PC-9 (cell line): ENCODE measurements around the gene CNRIP1. TPM values are rescaled to one million over a fixed set of nuclear protein-coding genes. Genes with fewer than 3 reads are reported as not detected.

Experiments used
- BruUV-seq: library from RNA; stranded (reverse); fragments of 400-500 nt; replicated peaks from 2 replicates; lab custom pipeline; 2021; lab: Mats Ljungman, UMichigan
- CTCF ChIA-PET: fragments of 300-600 bp; sonication (Branson Sonifier 250); formaldehyde crosslinking; loops from one replicate; lab custom pipeline; 2022; ENCODE audit warnings: antibody characterized with exemption; lab: Charles Lee
- POLR2A ChIA-PET: fragments of 300-600 bp; sonication (Branson Sonifier 250); formaldehyde crosslinking; loops from one replicate; lab custom pipeline; 2022; ENCODE audit warnings: antibody characterized with exemption; ENCODE audit not compliant: unreplicated experiment; lab: Charles Lee
- DNase-seq, 2 experiments: peaks; one replicate each; pipeline versions ENCODE4 v3.0.0 to v3.0.0-alpha.2; 2015 to 2022; ENCODE audit warnings: mixed read lengths in 1 of 2
- H2AFZ ChIP-seq: fragments of 200-600 bp; sonication (generic); 2 replicates; pipeline ENCODE4 v1.8.1; 2017; ENCODE audit warnings: antibody characterized with exemption
- H3F3A ChIP-seq: fragments of 200-600 bp; sonication (generic); 2 replicates; pipeline ENCODE4 v1.8.1; 2017; ENCODE audit warnings: antibody characterized with exemption, mild to moderate bottlenecking, low read depth; ENCODE audit not compliant: insufficient read depth
- H3K27ac ChIP-seq: fragments of 200-600 bp; sonication (generic); 2 replicates; pipeline ENCODE4 v1.6.1; 2016; ENCODE audit warnings: mixed run types
- H3K27me3 ChIP-seq: fragments of 200-600 bp; sonication (generic); 2 replicates; pipeline ENCODE4 v1.6.1; 2016; ENCODE audit warnings: low read depth, mixed run types; ENCODE audit not compliant: insufficient read depth
- H3K36me3 ChIP-seq: fragments of 200-600 bp; sonication (generic); 2 replicates; pipeline ENCODE4 v1.6.1; 2016; ENCODE audit warnings: low read depth, mixed run types
- H3K4me1 ChIP-seq: fragments of 200-600 bp; sonication (generic); replicated peaks from 2 replicates; pipeline ENCODE4 v1.6.1; 2016; ENCODE audit warnings: mixed run types; ENCODE audit not compliant: insufficient read depth
- H3K4me2 ChIP-seq: fragments of 200-600 bp; sonication (generic); 2 replicates; pipeline ENCODE4 v1.6.1; 2017; ENCODE audit warnings: mixed run types
- H3K4me3 ChIP-seq: fragments of 200-600 bp; sonication (generic); 2 replicates; pipeline ENCODE4 v1.6.1; 2016; ENCODE audit warnings: mixed run types
- H3K79me2 ChIP-seq: fragments of 200-600 bp; sonication (generic); 2 replicates; pipeline ENCODE4 v1.6.1; 2017; ENCODE audit warnings: low read depth, mixed run types
- H3K9me2 ChIP-seq: fragments of 200-600 bp; sonication (generic); 2 replicates; pipeline ENCODE4 v1.8.1; 2017; ENCODE audit warnings: mild to moderate bottlenecking; ENCODE audit not compliant: insufficient read depth
- H3K9me3 ChIP-seq: fragments of 200-600 bp; sonication (generic); 2 replicates; pipeline ENCODE4 v1.8.1; 2016; ENCODE audit warnings: low read depth; ENCODE audit not compliant: insufficient read depth
- H4K20me1 ChIP-seq: fragments of 200-600 bp; sonication (generic); 2 replicates; pipeline ENCODE4 v1.8.1; 2017; ENCODE audit not compliant: insufficient read depth
- CTCF ChIP-seq: fragments of 200-600 bp; sonication (generic); conservative IDR thresholded peaks from 2 replicates; pipeline ENCODE4 v1.6.1; 2017; ENCODE audit warnings: mixed run types, antibody characterized with exemption, mild to moderate bottlenecking, moderate library complexity
- EZH2 ChIP-seq: fragments of 200-600 bp; sonication (generic); IDR thresholded peaks from 2 replicates; pipeline ENCODE4 v1.8.0; 2017; ENCODE audit warnings: antibody characterized with exemption, low read depth
- intact Hi-C: fragments of 100-400 bp; cut with micrococcal nuclease; formaldehyde crosslinking; loops from one replicate; pipeline ENCODE4 v1.10.0; 2022; ENCODE audit not compliant: unreplicated experiment
- total RNA-seq: library from RNA; stranded (reverse); gene quantifications from 2 replicates; pipeline ENCODE4 v1.2.3, GENCODE V29; 2021

The CNRIP1 gene
- total RNA-seq, 1 experiment from 2014 or later: not detected

DNA sequence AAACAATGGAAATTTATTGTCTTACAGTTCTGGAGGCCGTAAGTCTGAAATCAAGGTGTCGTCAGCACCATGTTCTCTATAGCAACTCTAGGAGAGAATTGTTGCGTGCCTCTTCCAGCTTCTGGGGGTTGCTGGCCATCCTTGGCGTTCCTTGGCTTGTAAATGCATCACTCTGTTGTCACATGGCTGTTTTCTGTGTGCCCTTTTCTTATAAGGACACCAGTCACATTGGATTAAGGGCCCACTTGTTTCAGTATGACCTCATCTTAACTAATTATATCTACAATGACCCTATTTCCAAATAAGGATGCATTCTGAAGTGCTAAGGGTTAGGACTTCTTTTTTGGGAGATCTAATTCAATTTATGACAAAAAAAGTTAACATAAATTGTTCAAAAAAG is 44.0 kb upstream of the CNRIP1 start:
- Histone ChIP-seq H3K27me3 (no peaks in the 10 kb centered on the region), H3K27ac (no peak overlapping the region), H3K36me3 (no peaks in the 10 kb centered on the region), H2AFZ (no peak overlapping the region), H3K79me2 (no peaks in the 10 kb centered on the region), H3K4me3 (no peak overlapping the region), H3K9me2 (no peaks in the 10 kb centered on the region), H3K4me1 (no peaks in the 10 kb centered on the region), H4K20me1 (no peaks in the 10 kb centered on the region), H3F3A (no peaks in the 10 kb centered on the region), H3K9me3 (no peaks in the 10 kb centered on the region), H3K4me2 (no peak overlapping the region)
- intact Hi-C loops: no loop called here
- no peak for DNase-seq
- CTCF ChIA-PET: no interaction called here
- BruUV-seq: no TSS peak
- POLR2A ChIA-PET: no interaction called here
- TF ChIP-seq CTCF (no peak), EZH2 (no peak)

- H3K27me3 ChIP-seq: no peaks in the 10 kb centered on the region
These were observed 43.0 kb upstream of the CNRIP1 start for GRCh38 chr2:68362749-68363148.

DNA sequence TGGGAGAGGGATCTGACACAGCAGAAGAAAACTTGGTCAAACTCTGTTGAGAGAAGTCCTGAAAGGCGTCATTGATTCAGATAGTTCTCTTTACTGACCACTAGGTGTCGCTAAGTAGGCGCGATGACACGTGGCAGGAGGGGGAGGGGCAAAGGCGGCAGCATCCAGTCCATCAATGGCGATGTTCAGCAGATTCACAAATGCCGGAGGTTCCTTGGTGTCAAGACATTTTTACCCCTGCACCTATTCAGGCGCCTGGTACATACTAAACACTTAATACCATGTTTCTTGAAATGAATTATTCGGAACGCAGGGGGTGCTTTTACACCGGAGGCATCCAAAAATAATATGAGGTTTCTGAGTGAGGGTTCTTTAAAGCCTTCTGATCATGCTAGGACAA is 42.3 kb upstream of the CNRIP1 start:
- Histone ChIP-seq H3K9me3 (no peaks in the 10 kb centered on the region), H3K27me3 (no peaks in the 10 kb centered on the region), H3K9me2 (no peaks in the 10 kb centered on the region), H2AFZ (peak overlapping the region; percentile 69; the same call in 1 of the 2 replicates), H3K36me3 (no peaks in the 10 kb centered on the region), H3K79me2 (no peaks in the 10 kb centered on the region), H3K4me3 (no peak overlapping the region; the same call in 1 of the 2 replicates), H3K27ac (no peak overlapping the region), H4K20me1 (no peaks in the 10 kb centered on the region), H3K4me1 (no peaks in the 10 kb centered on the region), H3K4me2 (peak overlapping the region; percentile 38; the same call in 1 of the 2 replicates), H3F3A (no peaks in the 10 kb centered on the region)
- TF ChIP-seq CTCF: peak; percentile 88
- TF ChIP-seq EZH2: no peak
- ChIA-PET CTCF (no interaction called here), POLR2A (no interaction called here)
- peak; percentile 33 to 59 for DNase-seq
- no TSS peak for BruUV-seq
- intact Hi-C loops: loop anchor here (1.0 kb wide), 1 partner anchor 79 kb away; no protein-coding TSS in a partner anchor

More at GRCh38 chr2:68362749-68363148, 43.0 kb upstream of the CNRIP1 start:
- Histone ChIP-seq H3K79me2 (no peaks in the 10 kb centered on the region), H3F3A (no peaks in the 10 kb centered on the region), H3K9me2 (no peaks in the 10 kb centered on the region), H3K27ac (no peak overlapping the region), H3K4me1 (no peaks in the 10 kb centered on the region), H3K36me3 (no peaks in the 10 kb centered on the region), H2AFZ (no peak overlapping the region), H4K20me1 (no peaks in the 10 kb centered on the region), H3K4me3 (no peak overlapping the region), H3K9me3 (no peaks in the 10 kb centered on the region), H3K4me2 (no peak overlapping the region)
- intact Hi-C loops: loop anchor here (1.0 kb wide), 1 partner anchor 79 kb away; no protein-coding TSS in a partner anchor
- BruUV-seq: no TSS peak
- ChIA-PET CTCF (no interaction called here), POLR2A (no interaction called here)
- TF ChIP-seq EZH2 (no peak), CTCF (no peak)
- DNase-seq: no peak
